SU-DHL-6 (cell line): ENCODE data around the gene ASTE1.

Experiments used
- H2AFZ ChIP-seq: fragments of 200-600 bp; sonication (generic); 2 replicates; pipeline ENCODE4 v1.6.1; 2014; ENCODE audit warnings: low read depth, mild to moderate bottlenecking, moderate library complexity, mixed read lengths, antibody characterized with exemption, low read length; ENCODE audit not compliant: severe bottlenecking
- H3F3A ChIP-seq: fragments of 200-600 bp; shearing (Covaris generic); 2 replicates; pipeline ENCODE4 v1.6.0; 2016; ENCODE audit warnings: antibody characterized with exemption, mild to moderate bottlenecking; ENCODE audit not compliant: insufficient read depth
- H3K27ac ChIP-seq: fragments of 200-600 bp; sonication (generic); 2 replicates; pipeline ENCODE4 v1.5.1; 2016; ENCODE audit warnings: low read depth, mild to moderate bottlenecking, low read length, moderate library complexity, mixed read lengths
- H3K27me3 ChIP-seq: fragments of 200-600 bp; sonication (generic), shearing (Covaris generic); 2 replicates; pipeline ENCODE4 v1.6.0; 2014; ENCODE audit warnings: mild to moderate bottlenecking, low read length
- H3K36me3 ChIP-seq: fragments of 200-600 bp; sonication (generic); 2 replicates; pipeline ENCODE4 v1.6.1; 2014; ENCODE audit warnings: mild to moderate bottlenecking, low read length, mixed read lengths
- H3K4me2 ChIP-seq: fragments of 300-600, 200-600 bp; shearing (Covaris generic), sonication (generic); 2 replicates; pipeline ENCODE4 v1.6.0; 2014; ENCODE audit warnings: low read length, low read depth, mild to moderate bottlenecking; ENCODE audit not compliant: poor library complexity, severe bottlenecking
- H3K4me3 ChIP-seq: fragments of 200-600 bp; sonication (generic); 2 replicates; pipeline ENCODE4 v1.5.1; 2014; ENCODE audit warnings: antibody characterized with exemption, low read length, mild to moderate bottlenecking, mixed read lengths; ENCODE audit not compliant: insufficient read depth, poor library complexity, severe bottlenecking
- H3K79me2 ChIP-seq: fragments of 200-600 bp; sonication (generic); 2 replicates; pipeline ENCODE4 v1.6.1; 2014; ENCODE audit warnings: mild to moderate bottlenecking, low read length, moderate library complexity; ENCODE audit not compliant: insufficient read depth
- H3K9ac ChIP-seq: fragments of 200-600 bp; sonication (generic); 2 replicates; pipeline ENCODE4 v1.7.0; 2014; ENCODE audit warnings: mild to moderate bottlenecking, low read length
- H3K9me2 ChIP-seq: fragments of 200-600 bp; sonication (generic); replicated peaks from 2 replicates; pipeline ENCODE4 v1.6.1; 2014; ENCODE audit warnings: low read length; ENCODE audit not compliant: insufficient read depth
- H3K9me3 ChIP-seq: fragments of 200-600 bp; sonication (generic); 2 replicates; pipeline ENCODE4 v1.6.1; 2014; ENCODE audit warnings: low read length, mixed read lengths; ENCODE audit not compliant: insufficient read depth
- H4K20me1 ChIP-seq: fragments of 200-600 bp; sonication (generic); 2 replicates; pipeline ENCODE4 v1.6.1; 2014; ENCODE audit warnings: low read depth, mild to moderate bottlenecking, antibody characterized with exemption, low read length, moderate library complexity, mixed read lengths
- CTCF ChIP-seq: fragments of 200-600 bp; sonication (generic); IDR thresholded peaks from one replicate; pipeline ENCODE4 v1.5.1; 2017; ENCODE audit warnings: antibody characterized with exemption, mild to moderate bottlenecking, low read length, moderate library complexity; ENCODE audit not compliant: insufficient read depth, poor library complexity, severe bottlenecking
- EZH2phosphoT487 ChIP-seq: fragments of 200-600 bp; sonication (generic), shearing (Covaris generic); conservative IDR thresholded peaks from 2 replicates; pipeline ENCODE4 v1.6.1; 2018; ENCODE audit warnings: mild to moderate bottlenecking, antibody characterized with exemption, low read length, moderate library complexity, mixed read lengths

Gene ASTE1

GRCh38 chr3:131009698-131010097 lies 16.9 kb downstream of the ASTE1 start:
- H3K4me2 ChIP-seq: no peak overlapping the region
- H3K9me3 ChIP-seq: no peaks in the 10 kb centered on the region
- H3K9me2 ChIP-seq: no peaks in the 10 kb centered on the region
- H2AFZ ChIP-seq: no peak overlapping the region
- no peak overlapping the region for H3K9ac ChIP-seq
- H3K4me3 ChIP-seq: no peak overlapping the region
- no peak for TF ChIP-seq CTCF
- TF ChIP-seq EZH2phosphoT487: no peak
- peaks cover 14% of the 10 kb centered on the region for H3K36me3 ChIP-seq
- no peaks in the 10 kb centered on the region for H4K20me1 ChIP-seq
- no peak overlapping the region for H3K27ac ChIP-seq
- no peaks in the 10 kb centered on the region for H3K79me2 ChIP-seq
- H3F3A ChIP-seq: no peaks in the 10 kb centered on the region
- no peaks in the 10 kb centered on the region for H3K27me3 ChIP-seq

GRCh38 chr3:131008326-131008725 lies 18.3 kb downstream of the ASTE1 start:
- Histone ChIP-seq H3K4me2 (no peak overlapping the region), H3K9me2 (no peaks in the 10 kb centered on the region), H3K79me2 (no peaks in the 10 kb centered on the region), H3K4me3 (no peak overlapping the region), H3K27ac (no peak overlapping the region), H3F3A (no peaks in the 10 kb centered on the region), H3K36me3 (peaks cover 7% of the 10 kb centered on the region), H3K9me3 (no peaks in the 10 kb centered on the region), H3K27me3 (no peaks in the 10 kb centered on the region), H2AFZ (no peak overlapping the region), H3K9ac (no peak overlapping the region), H4K20me1 (no peaks in the 10 kb centered on the region)
- TF ChIP-seq EZH2phosphoT487 (no peak), CTCF (no peak)

GRCh38 chr3:131007782-131008181 lies 18.8 kb downstream of the ASTE1 start:
- H3K9me3 ChIP-seq: no peaks in the 10 kb centered on the region
- H3K4me2 ChIP-seq: no peak overlapping the region
- no peaks in the 10 kb centered on the region for H3F3A ChIP-seq
- H2AFZ ChIP-seq: no peak overlapping the region
- no peak overlapping the region for H3K27ac ChIP-seq
- no peaks in the 10 kb centered on the region for H4K20me1 ChIP-seq
- no peak overlapping the region for H3K9ac ChIP-seq
- H3K27me3 ChIP-seq: no peaks in the 10 kb centered on the region
- no peaks in the 10 kb centered on the region for H3K79me2 ChIP-seq
- no peak overlapping the region for H3K4me3 ChIP-seq
- TF ChIP-seq CTCF (no peak), EZH2phosphoT487 (no peak)
- peaks cover 1% of the 10 kb centered on the region; the same call in 1 of the 2 replicates for H3K36me3 ChIP-seq
- no peaks in the 10 kb centered on the region for H3K9me2 ChIP-seq
